Prostate gland (tissue), 2 donors: ENCODE data around the gene CXorf38. TPM values are rescaled to one million over a fixed set of nuclear protein-coding genes. Genes with fewer than 3 reads are reported as not detected.

Source experiments
- DNase-seq: peaks from one replicate; pipeline ENCODE4 v3.0.0-alpha.2; 2019; ENCODE audit warnings: low spot score
- H3K27ac ChIP-seq, 2 donors: fragments of 200-600 bp; sonication (generic); 2 replicates each; pipeline ENCODE4 v1.5.1; 2017 to 2019
- H3K27me3 ChIP-seq: fragments of 200-600 bp; sonication (generic); replicated peaks from 2 replicates; pipeline ENCODE4 v1.5.1; 2019; ENCODE audit not compliant: insufficient read depth
- H3K36me3 ChIP-seq, 2 donors: fragments of 200-600 bp; sonication (generic); 1 replicate in 1 of 2; 2 replicates in 1 of 2; pipeline versions ENCODE4 v1.5.1 to v1.8.1; 2017 to 2019
- H3K4me1 ChIP-seq: fragments of 200-600 bp; sonication (generic); replicated peaks from 2 replicates; pipeline ENCODE4 v1.5.1; 2019
- H3K4me3 ChIP-seq, 2 donors: fragments of 200-600 bp; sonication (generic); 2 replicates each; pipeline ENCODE4 v1.5.1; 2017 to 2019
- H3K9me3 ChIP-seq: fragments of 200-600 bp; sonication (generic); 2 replicates; pipeline ENCODE4 v1.5.1; 2017
- POLR2A ChIP-seq: fragments of 450-650 bp; IDR thresholded peaks from one replicate; pipeline ENCODE4 v1.6.1; 2016; ENCODE audit warnings: antibody characterized with exemption, mild to moderate bottlenecking
- POLR2AphosphoS5 ChIP-seq: sonication (generic); formaldehyde crosslinking; IDR thresholded peaks from one replicate; pipeline ENCODE4 v1.6.1; 2017; ENCODE audit warnings: antibody characterized with exemption
- WGBS: methylation state at CpG from one replicate; pipeline ENCODE4 v1.1.5; 2018; 5-methylcytosine and 5-hydroxymethylcytosine counted together
- intact Hi-C: fragments of 100-400 bp; cut with DNase I; formaldehyde crosslinking; loops from one replicate; pipeline ENCODE4 v1.14.2; 2022
- total RNA-seq, 2 donors: library from RNA; depleted of rRNA; stranded (reverse); fragments of >200 nt; gene quantifications; one replicate each; pipeline ENCODE4 v1.1.0, GENCODE V29; 2016
- TF ChIP-seq, protein P1 (sequence below), 4 experiments: fragments of 200-600 bp in 2 of 4; fragments of 450-650 bp in 2 of 4; sonication (generic) in 2 of 4; IDR thresholded peaks; 1 replicate in 3 of 4; 2 replicates in 1 of 4; pipeline ENCODE4 v1.5.1; 2016 to 2019; ENCODE audit warnings: antibody characterized with exemption in 4 of 4, mild to moderate bottlenecking in 2 of 4, moderate library complexity in 2 of 4

CXorf38 gene
- total RNA-seq, 2 donors from 2014 or later: 12.4 to 15.1 TPM

- no peaks in the 10 kb centered on the region for H3K27me3 ChIP-seq
- whole genome bisulfite sequencing: 3% methylated on average over 8 of the region's 15 CpGs
- no peaks in the 10 kb centered on the region for H3K36me3 ChIP-seq
- H3K27ac ChIP-seq: peak overlapping the region; percentile 85 to 86
- no peaks in the 10 kb centered on the region for H3K9me3 ChIP-seq
- H3K4me3 ChIP-seq: peak overlapping the region; percentile 69 to 74
- no peaks in the 10 kb centered on the region for H3K4me1 ChIP-seq
- intact Hi-C loops: no loop called here
- no peak for TF ChIP-seq POLR2A
- no peak for DNase-seq
Observed at GRCh38 chrX:40581336-40581920, 65.9 kb downstream of the CXorf38 start.

DNA sequence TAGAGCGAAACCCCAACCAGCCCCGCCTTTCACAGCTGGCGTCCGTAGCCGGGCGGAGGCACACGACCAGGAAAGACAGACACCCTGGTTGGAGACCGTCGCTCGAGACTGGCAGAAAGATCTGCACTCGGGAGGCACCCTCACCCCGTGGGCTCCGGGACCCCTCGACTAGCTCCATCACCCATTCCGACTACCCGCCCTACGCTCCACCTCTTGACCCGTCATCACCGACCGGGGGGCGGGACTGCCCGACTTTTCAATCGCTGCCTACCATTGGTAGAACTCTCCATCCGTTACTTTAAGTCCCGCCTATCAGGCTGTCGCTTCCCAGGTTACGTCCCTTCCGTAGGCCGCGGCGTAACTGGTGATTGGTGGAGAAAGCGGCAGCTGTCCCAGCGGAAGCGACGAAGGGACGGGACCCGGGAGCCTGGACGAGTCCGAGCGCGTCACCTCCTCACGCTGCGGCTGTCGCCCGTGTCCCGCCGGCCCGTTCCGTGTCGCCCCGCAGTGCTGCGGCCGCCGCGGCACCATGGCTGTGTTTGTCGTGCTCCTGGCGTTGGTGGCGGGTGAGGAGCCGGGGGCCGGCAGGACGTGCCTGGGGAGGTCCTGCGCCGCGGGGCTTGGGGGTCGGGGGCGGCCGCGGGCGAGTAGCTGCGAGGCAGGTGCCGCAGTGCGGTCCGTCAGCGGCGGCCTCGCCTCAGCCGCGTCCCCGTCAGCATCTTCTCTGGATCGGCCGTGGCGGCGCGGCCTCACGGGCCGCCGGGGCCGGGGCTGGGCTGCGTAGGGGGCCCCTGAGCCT lies 66.6 kb downstream of the CXorf38 start, which contains the start of gene ATP6AP2:
Gene ATP6AP2, plus strand, starts transcription at position 434 of the 799 bp plus-strand sequence. Its CDS starts 96 bp downstream, at position 530.
- H3K36me3 ChIP-seq: no peaks in the 10 kb centered on the region
- peak within 1 kb of the TSS; percentile 69 to 74 for H3K4me3 ChIP-seq
- WGBS: 0% methylated on average over 30 of the region's 89 CpGs
- peak; percentile 93 for DNase-seq
- no peaks in the 10 kb centered on the region for H3K9me3 ChIP-seq
- H3K27me3 ChIP-seq: no peaks in the 10 kb centered on the region
- intact Hi-C loops: no loop called here
- peak within 1 kb of the TSS; percentile 85 to 86 for H3K27ac ChIP-seq
- no peaks in the 10 kb centered on the region for H3K4me1 ChIP-seq
- TF ChIP-seq POLR2AphosphoS5 (peak; percentile 90), POLR2A (peak; percentile 71)
- TF ChIP-seq, protein P1, sequence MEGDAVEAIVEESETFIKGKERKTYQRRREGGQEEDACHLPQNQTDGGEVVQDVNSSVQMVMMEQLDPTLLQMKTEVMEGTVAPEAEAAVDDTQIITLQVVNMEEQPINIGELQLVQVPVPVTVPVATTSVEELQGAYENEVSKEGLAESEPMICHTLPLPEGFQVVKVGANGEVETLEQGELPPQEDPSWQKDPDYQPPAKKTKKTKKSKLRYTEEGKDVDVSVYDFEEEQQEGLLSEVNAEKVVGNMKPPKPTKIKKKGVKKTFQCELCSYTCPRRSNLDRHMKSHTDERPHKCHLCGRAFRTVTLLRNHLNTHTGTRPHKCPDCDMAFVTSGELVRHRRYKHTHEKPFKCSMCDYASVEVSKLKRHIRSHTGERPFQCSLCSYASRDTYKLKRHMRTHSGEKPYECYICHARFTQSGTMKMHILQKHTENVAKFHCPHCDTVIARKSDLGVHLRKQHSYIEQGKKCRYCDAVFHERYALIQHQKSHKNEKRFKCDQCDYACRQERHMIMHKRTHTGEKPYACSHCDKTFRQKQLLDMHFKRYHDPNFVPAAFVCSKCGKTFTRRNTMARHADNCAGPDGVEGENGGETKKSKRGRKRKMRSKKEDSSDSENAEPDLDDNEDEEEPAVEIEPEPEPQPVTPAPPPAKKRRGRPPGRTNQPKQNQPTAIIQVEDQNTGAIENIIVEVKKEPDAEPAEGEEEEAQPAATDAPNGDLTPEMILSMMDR (IDR thresholded peaks at IDR 0.05): no peak

GRCh38 chrX:40579900-40580536 lies 67.3 kb downstream of the CXorf38 start:
- Histone ChIP-seq H3K4me1 (no peaks in the 10 kb centered on the region), H3K27me3 (no peaks in the 10 kb centered on the region), H3K9me3 (no peaks in the 10 kb centered on the region), H3K27ac (peak overlapping the region; percentile 85 to 86), H3K36me3 (no peaks in the 10 kb centered on the region), H3K4me3 (peak overlapping the region; percentile 69 to 74)
- intact Hi-C loops: no loop called here
- TF ChIP-seq, protein P1 (IDR thresholded peaks at IDR 0.05): no peak
- TF ChIP-seq POLR2AphosphoS5: no peak
- TF ChIP-seq POLR2A: no peak
- WGBS: 10% methylated on average over 12 of the region's 12 CpGs
- DNase-seq: no peak

DNA sequence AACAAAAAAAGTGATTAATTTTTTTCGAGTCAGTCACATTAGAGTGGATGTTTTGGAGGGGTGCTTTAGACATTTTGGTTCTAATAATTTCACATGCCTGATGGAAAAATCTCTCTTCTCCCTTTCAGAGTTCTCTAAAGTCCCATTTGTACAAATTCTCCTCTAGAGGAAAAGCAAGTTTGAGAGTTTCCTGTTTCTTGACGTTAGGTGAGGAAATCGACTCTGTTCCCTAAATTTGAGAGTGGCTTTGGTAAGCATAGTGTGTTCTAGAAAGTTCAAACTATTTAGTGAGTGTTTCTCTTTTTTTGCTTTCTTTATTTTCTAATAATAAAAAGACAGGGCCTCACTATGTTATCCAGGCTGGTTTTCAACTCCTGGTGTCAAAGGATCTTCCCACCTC lies 68.2 kb downstream of the CXorf38 start:
- Histone ChIP-seq H3K4me1 (no peaks in the 10 kb centered on the region), H3K27me3 (no peaks in the 10 kb centered on the region), H3K4me3 (no peak overlapping the region), H3K27ac (no peak overlapping the region), H3K9me3 (no peaks in the 10 kb centered on the region), H3K36me3 (no peaks in the 10 kb centered on the region)
- no peak for DNase-seq
- 86% methylated on average over 3 of the region's 3 CpGs for WGBS
- no peak for TF ChIP-seq POLR2AphosphoS5
- TF ChIP-seq, protein P1 (IDR thresholded peaks at IDR 0.05): no peak
- TF ChIP-seq POLR2A: no peak
- intact Hi-C loops: no loop called here

- no peaks in the 10 kb centered on the region for H3K4me1 ChIP-seq
- WGBS: 64% methylated on average over 7 of the region's 7 CpGs
- H3K27ac ChIP-seq: no peak overlapping the region
- no peaks in the 10 kb centered on the region for H3K36me3 ChIP-seq
- intact Hi-C loops: no loop called here
- no peak overlapping the region for H3K4me3 ChIP-seq
- H3K27me3 ChIP-seq: no peaks in the 10 kb centered on the region
- TF ChIP-seq POLR2A (no peak), POLR2AphosphoS5 (no peak)
- TF ChIP-seq, protein P1 (IDR thresholded peaks at IDR 0.05): no peak
- no peaks in the 10 kb centered on the region for H3K9me3 ChIP-seq
- no peak for DNase-seq
Observed at GRCh38 chrX:40578039-40578695, 69.2 kb downstream of the CXorf38 start.
